ENCODE results near the gene ZNF668.
"Not testable (repeated sequence)": the region's sequence is repeated elsewhere in the genome, so short reads cannot be mapped to it uniquely, and the experiment has no call there.

ZNF668 gene

GRCh38 chr16:31061126-31061812, 12.8 kb downstream of the ZNF668 start:
- no peak overlapping the region for H3K4me3 ChIP-seq (ENCODE audit: low read depth, low read length)

GRCh38 chr16:31055613-31056012, 18.4 kb downstream of the ZNF668 start:
- no peak overlapping the region for H3K4me3 ChIP-seq (ENCODE audit: low read depth, low read length)

- no peak overlapping the region for H3K4me3 ChIP-seq (ENCODE audit: low read depth, low read length)
Observed at GRCh38 chr16:31052114-31052513, 21.9 kb downstream of the ZNF668 start.

- H3K4me3 ChIP-seq (ENCODE audit: low read depth, low read length): no peak overlapping the region
Observed at GRCh38 chr16:31050280-31051030, 23.6 kb downstream of the ZNF668 start.

GRCh38 chr16:31043898-31044481, 30.1 kb downstream of the ZNF668 start:
- no peak overlapping the region for H3K4me3 ChIP-seq (ENCODE audit: low read depth, low read length)

- H3K4me3 ChIP-seq (ENCODE audit: low read depth, low read length): no peak overlapping the region
Observed at GRCh38 chr16:31043352-31043751, 30.7 kb downstream of the ZNF668 start.

- H3K4me3 ChIP-seq (ENCODE audit: low read depth, low read length): peak overlapping the region; percentile 24
Observed at GRCh38 chr16:31042866-31043265, 31.2 kb downstream of the ZNF668 start.

GRCh38 chr16:31038993-31039392, 35.0 kb downstream of the ZNF668 start:
- no peak overlapping the region for H3K4me3 ChIP-seq (ENCODE audit: low read depth, low read length)

GRCh38 chr16:31036691-31037090, 37.3 kb downstream of the ZNF668 start:
- H3K4me3 ChIP-seq (ENCODE audit: low read depth, low read length): no peak overlapping the region

- peak overlapping the region; percentile 90 for H3K4me3 ChIP-seq (ENCODE audit: low read depth, low read length)
Observed at GRCh38 chr16:31033709-31034492, 40.1 kb downstream of the ZNF668 start.

GRCh38 chr16:31032736-31033708, 41.0 kb downstream of the ZNF668 start, which contains the start of gene STX4:
Gene STX4 (plus strand): TSS chr16:31033558. CDS start chr16:31033806, 248 bp downstream.
- peak within 1 kb of the TSS; percentile 90 for H3K4me3 ChIP-seq (ENCODE audit: low read depth, low read length)

GRCh38 chr16:31031276-31031675, 42.8 kb downstream of the ZNF668 start:
- no peak overlapping the region for H3K4me3 ChIP-seq (ENCODE audit: low read depth, low read length)

- no peak overlapping the region for H3K4me3 ChIP-seq (ENCODE audit: low read depth, low read length)
Observed at GRCh38 chr16:31029272-31029671, 44.8 kb downstream of the ZNF668 start.

GRCh38 chr16:31025339-31025738, 48.7 kb downstream of the ZNF668 start:
- no peak overlapping the region for H3K4me3 ChIP-seq (ENCODE audit: low read depth, low read length)

- H3K4me3 ChIP-seq (ENCODE audit: low read depth, low read length): no peak overlapping the region
Observed at GRCh38 chr16:31023627-31024226, 50.3 kb downstream of the ZNF668 start.

GRCh38 chr16:31023252-31023602, 50.8 kb downstream of the ZNF668 start:
- no peak overlapping the region for H3K4me3 ChIP-seq (ENCODE audit: low read depth, low read length)

GRCh38 chr16:31022544-31023251, 51.3 kb downstream of the ZNF668 start:
- H3K4me3 ChIP-seq (ENCODE audit: low read depth, low read length): no peak overlapping the region

GRCh38 chr16:31020536-31020935, 53.5 kb downstream of the ZNF668 start:
- H3K4me3 ChIP-seq (ENCODE audit: low read depth, low read length): no peak overlapping the region

- not testable (repeated sequence) for H3K4me3 ChIP-seq (ENCODE audit: low read depth, low read length)
Observed at GRCh38 chr16:31017756-31018155, 56.3 kb downstream of the ZNF668 start.
